Right lobe of liver (tissue), 6 donors: ENCODE results near the gene LRFN2. TPM values are rescaled to one million over a fixed set of nuclear protein-coding genes. Genes with fewer than 3 reads are reported as not detected.
A peak's percentile ranks its signal among the peaks of the same experiment; 100 is the strongest.

Source experiments
- ATAC-seq, 4 donors: fragments of 200-7000 bp; cut with Tn5 transposase; one replicate each; pipeline ENCODE4 v1.9.1; 2020; ENCODE audit warnings: mild to moderate bottlenecking in 4 of 4, moderate library complexity in 4 of 4
- DNase-seq, 3 donors: peaks; one replicate each; pipeline ENCODE4 v3.0.0-alpha.2; 2020
- H3K27ac ChIP-seq, 3 donors: fragments of 200-600 bp; one replicate each; pipeline ENCODE4 v1.8.0; 2022
- H3K27me3 ChIP-seq, 2 donors: fragments of 200-600 bp; one replicate each; pipeline ENCODE4 v1.8.0; 2022
- H3K36me3 ChIP-seq, 4 donors: fragments of 200-600 bp; sonication (generic) in 1 of 4; one replicate each; pipeline versions ENCODE4 v1.5.1 to v1.8.0; 2017 to 2022; ENCODE audit warnings: control low read depth in 1 of 4
- H3K4me1 ChIP-seq, 4 donors: fragments of 200-600 bp; sonication (generic) in 1 of 4; one replicate each; pipeline versions ENCODE4 v1.5.1 to v1.8.0; 2017 to 2022; ENCODE audit warnings: control low read depth in 1 of 4
- H3K4me3 ChIP-seq, 3 donors: fragments of 200-600 bp; one replicate each; pipeline ENCODE4 v1.8.0; 2022
- H3K9me3 ChIP-seq, 4 donors: fragments of 200-600 bp; sonication (generic) in 1 of 4; one replicate each; pipeline versions ENCODE4 v1.5.1 to v1.8.0; 2017 to 2022; ENCODE audit warnings: control low read depth in 1 of 4
- CTCF ChIP-seq, 4 donors: fragments of 200-600 bp in 3 of 4; fragments of 450-650 bp in 1 of 4; IDR thresholded peaks; one replicate each; pipeline versions ENCODE4 v1.5.1 to v1.8.0; 2016 to 2022; ENCODE audit warnings: antibody characterized with exemption in 4 of 4, mild to moderate bottlenecking in 2 of 4
- POLR2A ChIP-seq: fragments of 450-650 bp; IDR thresholded peaks from one replicate; pipeline ENCODE4 v1.6.1; 2017; ENCODE audit warnings: antibody characterized with exemption, mild to moderate bottlenecking
- WGBS: methylation state at CpG from one replicate; pipeline ENCODE4 v1.1.6; 2018; ENCODE audit warnings: low coverage, low lambda C conversion rate; ENCODE audit not compliant: insufficient coverage; ENCODE audit errors: missing lambda C conversion rate; 5-methylcytosine and 5-hydroxymethylcytosine counted together
- intact Hi-C, 2 donors: fragments of 100-400 bp; cut with DNase I; formaldehyde crosslinking; loops; one replicate each; pipeline versions ENCODE4 v1.11.2 to v1.14.1; 2022
- total RNA-seq, 6 experiments: library from RNA; depleted of rRNA in 2 of 6; stranded (reverse); fragments of >200 nt in 2 of 6; fragmentation: NEBNext Ultra II Directional in 3 of 6; extraction: Animal tissue kit (Norgen Biotek cat#: 25700) in 3 of 6; gene quantifications; one replicate each; pipeline versions ENCODE4 v1.1.0 to v1.2.4, GENCODE V29; 2016 to 2023
- donor health status: DM: no; HTN: yes; CAD: no.
- donor health status: DM: no; HTN: no; CAD: no.
- donor health status: DM: no; HTN: no; CAD: no.
- donor health status: DM: no; HTN: yes; CAD: no.
- donor health status: DM: no; HTN: yes; CAD: no.

Gene LRFN2
- total RNA-seq, 6 experiments from 2014 or later = 0.19 TPM; not detected in 5

- TF ChIP-seq POLR2A (no peak), CTCF (IDR thresholded peaks at IDR 0.05) (no peak)
- no peak for DNase-seq
- no peaks in the 10 kb centered on the region for H3K27me3 ChIP-seq
- 63% methylated on average over 1 of the region's 3 CpGs for WGBS
- intact Hi-C loops = no loop called here
- no peaks in the 10 kb centered on the region for H3K36me3 ChIP-seq
- no peak overlapping the region for H3K4me3 ChIP-seq
- no peaks in the 10 kb centered on the region for H3K9me3 ChIP-seq
- H3K4me1 ChIP-seq = no peaks in the 10 kb centered on the region
- H3K27ac ChIP-seq = no peak overlapping the region
- ATAC-seq = no peak
These were observed 51.9 kb downstream of the LRFN2 start for GRCh38 chr6:40535110-40535818.

- WGBS = 85% methylated on average over 7 of the region's 7 CpGs
- Histone ChIP-seq H3K27me3 (no peaks in the 10 kb centered on the region), H3K4me1 (peaks cover 0 to 23% (median 7%) of the 10 kb centered on the region in 4 donors), H3K4me3 (no peak overlapping the region), H3K9me3 (no peaks in the 10 kb centered on the region), H3K27ac (no peak overlapping the region), H3K36me3 (no peaks in the 10 kb centered on the region)
- intact Hi-C loops = no loop called here
- DNase-seq (no peak), ATAC-seq (no peak)
- TF ChIP-seq POLR2A (no peak), CTCF (IDR thresholded peaks at IDR 0.05) (no peak)
These were observed 54.7 kb downstream of the LRFN2 start for GRCh38 chr6:40532349-40533000.

- intact Hi-C loops = no loop called here
- Histone ChIP-seq H3K4me3 (no peak overlapping the region), H3K9me3 (no peaks in the 10 kb centered on the region), H3K4me1 (peaks cover 0 to 42% (median 10%) of the 10 kb centered on the region in 4 donors), H3K27ac (no peak overlapping the region), H3K36me3 (no peaks in the 10 kb centered on the region), H3K27me3 (no peaks in the 10 kb centered on the region)
- no peak for ATAC-seq
- 69% methylated on average over 5 of the region's 5 CpGs for WGBS
- DNase-seq = no peak
- TF ChIP-seq POLR2A (no peak), CTCF (IDR thresholded peaks at IDR 0.05) (no peak)
These were observed 57.2 kb downstream of the LRFN2 start for GRCh38 chr6:40529919-40530318.

- Histone ChIP-seq H3K4me3 (no peak overlapping the region), H3K36me3 (no peaks in the 10 kb centered on the region), H3K27me3 (no peaks in the 10 kb centered on the region), H3K27ac (peak overlapping the region in 1 of 3 donors; percentile 67), H3K4me1 (peaks cover 0 to 42% (median 10%) of the 10 kb centered on the region in 4 donors), H3K9me3 (no peaks in the 10 kb centered on the region)
- ATAC-seq (peak in 2 of 4 donors; percentile 14 to 34), DNase-seq (no peak)
- WGBS = 35% methylated on average over 4 of the region's 4 CpGs
- no peak for TF ChIP-seq CTCF (IDR thresholded peaks at IDR 0.05)
- intact Hi-C loops = no loop called here
These were observed 58.1 kb downstream of the LRFN2 start for GRCh38 chr6:40529040-40529439.
